Cerebellar nuclear complex (tissue), 1 donor: ENCODE data around the gene SHOC2.

Experiments
- DNase-seq, 2 experiments: peaks; one replicate each; lab custom pipeline; 2025; lab: John Stamatoyannopoulos, UW

The SHOC2 gene

GRCh38 chr10:110983466-110983865 lies 64.1 kb downstream of the SHOC2 start:
- no peak for DNase-seq

- no peak for DNase-seq
Measured at GRCh38 chr10:110985497-110986275, 66.3 kb downstream of the SHOC2 start.

GRCh38 chr10:110989016-110989415 lies 69.6 kb downstream of the SHOC2 start:
- DNase-seq: no peak

GRCh38 chr10:110992006-110992800 lies 72.8 kb downstream of the SHOC2 start:
- no peak for DNase-seq

- no peak for DNase-seq
Measured at GRCh38 chr10:110993024-110993693, 73.8 kb downstream of the SHOC2 start.

- no peak for DNase-seq
Measured at GRCh38 chr10:110994406-110995086, 75.1 kb downstream of the SHOC2 start.

- no peak for DNase-seq
Measured at GRCh38 chr10:110995301-110995700, 75.9 kb downstream of the SHOC2 start.

- DNase-seq: no peak
Measured at GRCh38 chr10:110996256-110996655, 76.9 kb downstream of the SHOC2 start.

GRCh38 chr10:111004016-111004415 lies 84.6 kb downstream of the SHOC2 start:
- DNase-seq: no peak

GRCh38 chr10:111007486-111007885 lies 88.1 kb downstream of the SHOC2 start:
- no peak for DNase-seq

- DNase-seq: no peak
Measured at GRCh38 chr10:111015181-111015580, 95.8 kb downstream of the SHOC2 start.

- DNase-seq: no peak
Measured at GRCh38 chr10:111017098-111017497, 97.7 kb downstream of the SHOC2 start.

GRCh38 chr10:111018021-111018420 lies 98.6 kb downstream of the SHOC2 start:
- DNase-seq: no peak

- DNase-seq: no peak
Measured at GRCh38 chr10:111023060-111023459, 103.7 kb downstream of the SHOC2 start.

GRCh38 chr10:111030042-111030750 lies 110.8 kb downstream of the SHOC2 start:
- no peak for DNase-seq

- no peak for DNase-seq
Measured at GRCh38 chr10:111034598-111035310, 115.3 kb downstream of the SHOC2 start.

GRCh38 chr10:111035542-111035941 lies 116.1 kb downstream of the SHOC2 start:
- no peak for DNase-seq

GRCh38 chr10:111037858-111038257 lies 118.5 kb downstream of the SHOC2 start:
- DNase-seq: no peak

- DNase-seq: no peak
Measured at GRCh38 chr10:111039522-111039921, 120.1 kb downstream of the SHOC2 start.

- DNase-seq: no peak
Measured at GRCh38 chr10:111057006-111057405, 137.6 kb downstream of the SHOC2 start.
